GDM1 (cell line): ENCODE measurements around the gene SMS.

Experiments used
- DNase-seq: peaks from one replicate; lab custom pipeline; 2025; lab: John Stamatoyannopoulos, UW

SMS gene

GRCh38 chrX:21978346-21978745, 37.8 kb downstream of the SMS start:
- DNase-seq, result no peak

- DNase-seq, result no peak
Observed at GRCh38 chrX:21982311-21982710, 41.8 kb downstream of the SMS start.

- DNase-seq, result peak; percentile 44
Observed at GRCh38 chrX:21985332-21985777, 44.8 kb downstream of the SMS start.

GRCh38 chrX:21986596-21986995, 46.1 kb downstream of the SMS start:
- DNase-seq, result no peak

- DNase-seq, result no peak
Observed at GRCh38 chrX:21989384-21989783, 48.9 kb downstream of the SMS start.

- no peak for DNase-seq
Observed at GRCh38 chrX:21990832-21991231, 50.3 kb downstream of the SMS start.

- no peak for DNase-seq
Observed at GRCh38 chrX:21991504-21991903, 51.0 kb downstream of the SMS start.

- no peak for DNase-seq
Observed at GRCh38 chrX:21993265-21993664, 52.8 kb downstream of the SMS start.

GRCh38 chrX:21996872-21997455, 56.5 kb downstream of the SMS start:
- DNase-seq, result peak; percentile 9

GRCh38 chrX:21998037-21998436, 57.5 kb downstream of the SMS start:
- no peak for DNase-seq

- DNase-seq, result no peak
Observed at GRCh38 chrX:22004866-22005265, 64.4 kb downstream of the SMS start.

- DNase-seq, result no peak
Observed at GRCh38 chrX:22012051-22012450, 71.5 kb downstream of the SMS start.

GRCh38 chrX:22012931-22013330, 72.4 kb downstream of the SMS start:
- DNase-seq, result no peak

- no peak for DNase-seq
Observed at GRCh38 chrX:22015139-22015750, 74.7 kb downstream of the SMS start.

- no peak for DNase-seq
Observed at GRCh38 chrX:22021751-22022324, 81.3 kb downstream of the SMS start.

GRCh38 chrX:22024577-22024976, 84.1 kb downstream of the SMS start:
- DNase-seq, result no peak

- no peak for DNase-seq
Observed at GRCh38 chrX:22025751-22026150, 85.2 kb downstream of the SMS start.

GRCh38 chrX:22026731-22027130, 86.2 kb downstream of the SMS start:
- no peak for DNase-seq

- DNase-seq, result no peak
Observed at GRCh38 chrX:22032084-22032483, 91.6 kb downstream of the SMS start, which contains the start of gene PHEX. PHEX (plus strand) TSS chrX:22032325; CDS start chrX:22033006, 681 bp downstream.

GRCh38 chrX:22032506-22032905, 92.0 kb downstream of the SMS start:
- DNase-seq, result no peak

GRCh38 chrX:22033818-22034217, 93.3 kb downstream of the SMS start:
- DNase-seq, result no peak

GRCh38 chrX:22035236-22035635, 94.7 kb downstream of the SMS start:
- no peak for DNase-seq

- DNase-seq, result no peak
Observed at GRCh38 chrX:22037225-22037624, 96.7 kb downstream of the SMS start.
